GM19035 (cell line): ENCODE results near the gene A2M.

Experiments used
- ATAC-seq: cut with Tn5 transposase; IDR thresholded peaks from one replicate; pipeline ENCODE4 v1.9.1; 2021; ENCODE audit not compliant: unreplicated experiment

Gene A2M

DNA sequence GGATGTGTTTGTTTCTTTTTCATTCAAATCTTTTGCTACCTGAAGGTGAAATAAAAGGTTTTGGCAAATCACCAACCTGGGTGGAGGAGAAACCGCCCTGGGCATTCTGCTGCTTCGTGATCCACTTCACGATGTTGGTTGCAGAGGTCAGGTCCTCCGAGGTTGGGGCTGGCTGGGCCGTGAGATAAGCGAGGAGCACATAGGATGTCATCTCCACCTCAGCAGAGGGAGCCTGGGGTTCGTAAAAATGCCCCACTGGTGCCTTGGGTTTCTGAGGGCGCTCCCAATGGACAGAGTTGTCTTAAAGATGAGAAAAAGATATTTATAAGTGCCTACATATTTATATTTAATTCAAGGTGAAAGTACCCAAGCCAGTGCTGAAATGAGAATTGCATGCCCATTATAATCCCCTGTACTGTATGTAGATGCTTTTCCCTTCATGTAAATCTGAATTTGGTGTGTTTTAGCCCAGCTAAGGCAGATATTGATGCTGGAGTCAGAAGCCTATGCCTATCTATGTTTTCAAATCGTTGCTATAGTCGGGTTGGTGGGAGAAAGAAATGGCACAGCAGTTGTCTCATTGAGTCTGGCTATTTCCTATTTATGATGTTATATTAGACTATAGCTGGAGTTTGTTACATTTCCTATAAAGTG lies 41.1 kb downstream of the A2M start:
- ATAC-seq: no peak

DNA sequence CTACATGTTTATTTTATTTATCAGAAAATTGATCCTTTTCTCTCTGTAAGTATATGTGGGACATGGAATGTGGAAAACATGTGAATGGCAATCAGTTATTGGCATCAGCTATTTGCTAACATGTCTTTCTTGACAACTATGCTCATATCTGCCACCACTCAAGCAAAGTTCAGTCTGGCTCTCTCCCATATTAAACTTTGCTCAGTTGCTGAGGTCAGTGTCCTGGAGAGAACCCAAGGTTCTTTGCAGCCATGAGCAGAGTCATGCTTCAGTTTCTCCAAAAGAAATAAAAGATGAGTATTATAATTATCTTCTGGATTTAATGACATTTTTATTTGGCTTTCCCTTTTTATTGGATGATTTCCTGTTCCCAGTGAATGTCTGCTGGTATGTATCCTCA lies 42.6 kb downstream of the A2M start:
- ATAC-seq: no peak

DNA sequence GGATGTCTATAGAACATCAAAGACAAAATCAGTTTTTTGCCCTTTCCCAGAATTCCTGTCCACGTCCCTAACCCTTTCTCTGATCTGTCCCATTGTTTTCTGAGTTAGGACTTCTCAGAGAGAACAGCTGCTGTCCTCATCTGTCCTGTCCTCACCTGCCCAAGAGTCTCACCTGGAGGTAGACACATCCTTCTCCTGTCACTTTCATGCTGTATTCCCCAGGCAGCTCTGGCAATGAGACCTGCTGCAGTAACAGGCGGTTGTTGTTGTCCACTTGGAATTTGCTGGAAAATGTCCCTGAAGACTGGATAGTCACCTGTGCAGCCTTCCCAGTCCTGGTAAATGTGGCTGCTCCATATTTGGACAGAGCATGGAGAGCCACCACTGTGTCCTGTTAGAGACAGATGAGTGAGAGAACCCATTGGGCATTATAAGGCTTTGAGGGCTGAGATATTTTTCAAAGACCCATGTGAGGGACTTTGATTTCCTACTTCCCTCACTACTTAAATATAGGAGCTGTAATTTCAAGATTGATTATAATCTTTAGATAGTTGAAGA lies 43.2 kb downstream of the A2M start:
- ATAC-seq: no peak

GRCh38 chr12:9071969-9072368 lies 43.8 kb downstream of the A2M start:
- ATAC-seq: no peak

DNA sequence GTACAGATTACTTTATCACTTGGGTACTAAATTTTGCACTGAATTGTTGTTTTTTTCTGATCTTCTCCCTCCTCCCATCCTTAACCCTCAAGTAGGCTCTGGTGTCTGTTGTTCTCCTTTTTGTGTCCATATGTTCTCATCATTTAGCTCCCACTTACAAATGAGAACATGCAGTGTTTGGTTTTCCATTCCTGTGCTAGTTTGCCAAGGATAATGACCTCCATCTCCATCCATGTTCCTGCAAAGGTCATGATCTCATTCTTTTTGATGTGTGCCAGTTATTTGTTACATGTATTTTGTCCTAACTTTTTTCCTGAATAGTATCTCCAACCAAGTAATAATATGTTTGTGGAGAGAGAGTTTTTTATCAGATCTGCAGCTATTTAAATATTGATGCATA lies 44.2 kb downstream of the A2M start:
- no peak for ATAC-seq

- ATAC-seq: no peak
These were observed 45.4 kb downstream of the A2M start for GRCh38 chr12:9070351-9070750.

DNA sequence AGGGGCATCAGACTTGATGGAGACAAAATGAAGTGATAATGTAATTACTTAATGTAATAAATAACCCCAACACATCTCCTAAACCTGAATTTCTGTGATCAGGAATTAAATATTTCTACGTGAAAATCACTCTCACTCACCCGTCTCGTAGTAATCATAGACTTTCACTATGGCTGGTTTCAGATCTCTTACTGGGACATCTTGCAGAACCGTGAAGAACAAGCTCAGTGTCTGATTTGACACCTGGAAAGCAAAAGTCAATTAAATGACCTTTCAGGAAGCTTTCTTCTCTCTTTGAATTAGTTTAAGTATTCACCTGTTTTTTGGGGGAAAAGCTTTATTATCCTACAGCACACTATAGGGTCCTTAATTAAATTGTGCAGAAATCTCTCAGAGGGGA lies 47.1 kb downstream of the A2M start:
- ATAC-seq: no peak

GRCh38 chr12:9068086-9068485 lies 47.6 kb downstream of the A2M start:
- ATAC-seq: no peak

- ATAC-seq: no peak
These were observed 48.8 kb downstream of the A2M start for GRCh38 chr12:9066755-9067423.

DNA sequence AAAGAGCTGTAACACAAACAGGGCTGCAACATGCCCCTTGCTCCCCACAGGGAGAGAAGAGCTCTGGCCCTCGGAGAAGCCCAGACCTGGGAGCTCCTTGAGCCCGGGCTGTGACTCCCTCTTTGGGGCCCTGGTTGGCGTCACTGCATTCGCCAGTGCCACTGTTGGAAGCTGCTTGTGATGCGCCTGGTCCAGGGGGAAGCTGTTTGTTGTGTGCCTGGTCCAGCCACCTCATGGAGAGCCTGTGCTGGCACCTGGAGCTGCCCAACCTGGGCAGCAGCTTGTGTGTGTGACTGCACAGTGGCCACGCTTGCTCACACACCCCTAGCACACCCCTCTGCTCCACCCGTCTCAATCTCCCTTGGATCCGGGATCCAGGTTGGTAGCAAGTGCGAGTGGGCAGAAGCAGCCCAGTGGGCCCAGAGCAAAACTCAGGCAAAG lies 49.5 kb downstream of the A2M start:
- no peak for ATAC-seq

GRCh38 chr12:9065607-9065856 lies 50.2 kb downstream of the A2M start:
- ATAC-seq: no peak

- no peak for ATAC-seq
These were observed 50.7 kb downstream of the A2M start for GRCh38 chr12:9064815-9065606.

DNA sequence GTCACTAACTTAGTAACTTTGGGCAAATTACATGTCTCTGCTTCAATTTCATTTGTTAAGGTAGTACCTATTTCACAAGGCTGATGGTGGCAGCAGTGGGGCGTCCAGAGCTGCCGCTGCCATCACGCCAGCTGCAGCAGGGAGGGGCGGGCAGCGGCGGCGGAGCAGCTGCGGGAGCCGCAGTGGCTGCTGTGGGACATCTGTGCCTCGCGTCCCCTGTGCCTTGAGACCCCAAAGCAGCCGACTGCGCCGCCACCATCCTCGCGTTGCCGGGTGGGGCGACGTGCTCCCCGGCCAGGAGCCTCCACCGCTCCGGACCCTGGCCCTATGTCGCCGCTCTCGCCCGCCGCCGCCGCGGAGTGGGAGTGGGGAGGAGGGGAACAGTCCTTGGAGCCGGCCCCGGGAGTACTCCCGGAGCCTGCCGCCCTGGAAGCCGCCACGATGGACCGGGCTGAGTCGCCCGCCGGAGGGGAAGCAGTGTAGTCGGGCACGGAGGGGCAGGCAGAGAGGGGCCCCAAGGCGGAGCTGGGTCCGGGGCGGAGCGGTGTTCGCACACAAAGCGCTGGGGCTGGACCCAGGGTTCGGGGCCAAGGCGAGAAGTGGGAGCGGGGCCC lies 51.4 kb downstream of the A2M start:
- ATAC-seq: peak; percentile 79

DNA sequence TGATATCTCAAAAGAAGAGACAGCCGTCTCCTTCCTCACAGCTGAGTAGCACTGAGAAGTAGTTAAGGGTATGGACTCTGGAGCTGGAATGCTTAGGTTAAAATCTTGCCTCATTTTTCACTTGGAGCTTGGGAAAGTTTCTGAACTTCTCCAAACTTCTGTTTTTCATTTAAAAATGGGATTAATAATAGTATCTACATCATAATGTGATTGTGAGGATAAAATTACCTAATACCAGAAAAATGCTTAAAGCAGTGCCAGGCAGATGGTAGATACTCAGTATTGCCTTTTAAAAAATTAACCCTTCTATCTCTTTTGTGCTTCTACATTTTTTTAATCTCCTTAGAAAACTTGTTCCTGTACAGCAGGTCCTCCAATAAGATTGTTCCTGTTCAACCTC lies 63.1 kb downstream of the A2M start:
- no peak for ATAC-seq

- no peak for ATAC-seq
These were observed 64.6 kb downstream of the A2M start for GRCh38 chr12:9051158-9051550.

DNA sequence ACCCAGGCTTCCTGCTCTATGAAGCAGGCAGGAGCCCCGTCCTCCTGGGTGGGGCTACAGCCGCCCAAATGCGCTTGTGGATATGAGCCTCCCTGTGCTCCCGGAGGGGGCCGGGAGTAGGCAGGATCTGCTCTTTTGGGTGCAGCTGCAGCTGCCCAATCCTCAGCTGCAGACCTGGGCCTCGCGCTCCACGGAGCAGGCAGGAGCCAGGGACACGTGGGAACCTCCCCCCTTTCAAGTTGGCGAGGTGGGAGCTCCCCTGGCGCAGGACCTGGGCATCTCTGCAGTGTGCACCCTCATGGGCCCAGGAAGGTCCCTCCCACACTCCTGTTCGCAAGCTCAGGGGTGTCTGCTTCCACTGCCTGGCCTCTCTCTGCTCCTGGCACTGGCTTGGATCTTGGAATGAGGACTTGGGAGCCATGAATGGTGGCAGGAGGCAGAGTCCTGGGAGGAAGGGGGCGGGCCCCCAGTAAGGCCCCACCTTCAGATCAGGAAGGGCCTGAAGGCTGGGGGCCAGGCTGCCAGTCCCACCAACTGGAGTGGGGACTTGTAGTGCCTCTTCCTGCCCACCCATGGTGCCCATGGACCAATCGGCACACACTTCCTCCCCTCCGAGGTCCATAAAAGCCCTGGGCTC lies 65.1 kb downstream of the A2M start:
- no peak for ATAC-seq

- no peak for ATAC-seq
These were observed 66.1 kb downstream of the A2M start for GRCh38 chr12:9049520-9050133.

GRCh38 chr12:9048930-9049329 lies 66.8 kb downstream of the A2M start:
- ATAC-seq: no peak

DNA sequence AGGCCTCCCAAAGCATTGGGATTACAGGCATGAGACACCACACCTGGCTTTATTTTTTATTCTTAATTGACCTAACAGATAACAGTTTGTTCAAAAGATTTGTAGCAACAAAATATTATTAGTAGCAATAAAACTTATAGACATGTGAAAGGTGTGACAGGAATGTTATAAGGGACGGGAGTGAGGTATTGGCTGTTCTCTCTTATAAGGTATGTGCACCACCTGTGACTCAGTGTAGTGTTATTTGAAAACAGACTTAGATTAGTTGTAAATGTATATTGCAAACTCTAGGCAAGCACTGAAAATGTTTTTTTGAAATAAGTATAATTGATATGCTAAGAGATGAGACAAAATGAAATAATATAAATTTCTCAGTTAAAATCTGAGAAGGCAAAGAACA lies 68.6 kb downstream of the A2M start:
- no peak for ATAC-seq

GRCh38 chr12:9043766-9044165 lies 72.0 kb downstream of the A2M start:
- no peak for ATAC-seq

DNA sequence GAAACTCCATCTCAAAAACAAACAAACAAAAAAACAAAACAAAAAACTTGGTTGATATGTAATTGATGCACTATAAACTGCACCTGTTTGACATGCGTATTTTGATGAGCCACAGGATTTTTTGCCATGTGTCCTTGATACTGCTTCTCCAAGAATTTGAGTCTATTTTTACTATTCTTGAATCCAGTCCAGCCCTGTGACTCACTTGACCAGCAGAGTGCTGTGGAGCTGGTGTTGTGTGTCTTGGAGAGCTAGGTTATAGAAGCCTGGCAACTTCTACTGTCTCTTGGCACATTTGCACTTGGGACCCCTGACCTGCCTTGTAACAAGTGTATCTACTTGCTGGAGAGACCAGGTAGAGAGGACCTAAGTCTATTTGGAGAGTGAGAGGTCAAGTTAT lies 74.4 kb downstream of the A2M start:
- no peak for ATAC-seq
